GM23248 (cell line): ENCODE data around the gene DUSP19.

ENCODE experiments used
- EZH2 ChIP-seq: fragments of 200-600 bp; sonication (generic); IDR thresholded peaks from 2 replicates; pipeline ENCODE4 v1.6.1; 2018; ENCODE audit warnings: antibody characterized with exemption, mild to moderate bottlenecking; ENCODE audit not compliant: insufficient read depth, poor library complexity, severe bottlenecking
- EZH2phosphoT487 ChIP-seq: fragments of 200-600 bp; sonication (generic); IDR thresholded peaks from 2 replicates; pipeline ENCODE4 v1.6.1; 2018; ENCODE audit warnings: antibody characterized with exemption, moderate library complexity, mild to moderate bottlenecking, low read depth; ENCODE audit not compliant: insufficient read depth

- TF ChIP-seq EZH2: no peak
- TF ChIP-seq EZH2phosphoT487: no peak
Measured at GRCh38 chr2:183038341-183039300, 39.9 kb upstream of the DUSP19 start, which contains the start of gene NCKAP1.
